ENCODE measurements around the gene BCL2.

BCL2 gene

DNA sequence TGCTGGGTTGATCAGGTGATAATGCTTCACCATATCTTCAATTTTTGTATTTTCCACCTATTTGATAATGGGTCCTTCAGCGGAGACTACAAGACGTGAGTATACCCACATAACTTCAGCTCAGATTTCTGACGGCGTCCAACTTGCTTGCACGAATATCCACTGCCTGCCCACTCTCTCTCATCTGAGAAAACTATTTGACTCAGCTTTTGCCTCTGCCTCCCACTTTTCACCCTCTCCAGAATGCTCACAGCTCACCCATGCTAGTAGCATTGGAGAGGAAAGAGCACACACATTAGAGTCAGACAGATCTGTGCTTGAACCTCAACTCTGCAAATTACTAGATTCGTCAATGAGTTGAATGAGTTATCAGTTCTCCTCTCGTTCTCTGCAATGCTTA lies 166.8 kb downstream of the BCL2 start:
- no peak overlapping the region for H3K4me3 ChIP-seq (ENCODE audit: low read depth, low read length)
- in situ Hi-C loops (cut with HindIII; ENCODE audit: low sequenced_read_pairs), result no loop called here
- no peak for TF ChIP-seq CTCF (IDR thresholded peaks at IDR 0.05; ENCODE audit: low read depth, low read length, missing control alignments)
- DNase-seq (ENCODE audit: low read depth), result no peak

DNA sequence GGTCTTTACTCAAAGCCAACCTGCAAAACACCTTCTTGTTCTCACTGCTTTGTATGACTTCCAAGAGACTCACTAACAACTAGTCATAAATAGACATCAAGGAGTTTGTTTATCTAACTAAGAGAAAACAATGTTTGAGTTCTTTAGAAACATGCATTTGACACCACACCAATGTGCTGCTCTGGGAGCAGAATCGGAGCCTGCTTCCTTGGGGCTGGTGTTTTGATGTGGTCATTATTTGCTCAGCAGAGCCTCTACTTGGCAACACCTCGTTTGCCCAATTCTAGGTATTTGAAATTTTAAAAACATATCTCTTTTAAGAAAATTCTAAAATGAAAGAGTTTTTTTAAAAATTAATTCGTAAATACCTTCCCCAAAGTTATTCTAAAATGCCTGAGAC lies 167.5 kb downstream of the BCL2 start:
- no peak for TF ChIP-seq CTCF (IDR thresholded peaks at IDR 0.05; ENCODE audit: low read depth, low read length, missing control alignments)
- H3K4me3 ChIP-seq (ENCODE audit: low read depth, low read length), result no peak overlapping the region
- DNase-seq (ENCODE audit: low read depth), result no peak
- in situ Hi-C loops (cut with HindIII; ENCODE audit: low sequenced_read_pairs), result no loop called here

- in situ Hi-C loops (cut with HindIII; ENCODE audit: low sequenced_read_pairs), result no loop called here
- no peak for TF ChIP-seq CTCF (IDR thresholded peaks at IDR 0.05; ENCODE audit: low read depth, low read length, missing control alignments)
- no peak for DNase-seq (ENCODE audit: low read depth)
- H3K4me3 ChIP-seq (ENCODE audit: low read depth, low read length), result no peak overlapping the region
Observed at GRCh38 chr18:63151539-63151938, 168.0 kb downstream of the BCL2 start.

DNA sequence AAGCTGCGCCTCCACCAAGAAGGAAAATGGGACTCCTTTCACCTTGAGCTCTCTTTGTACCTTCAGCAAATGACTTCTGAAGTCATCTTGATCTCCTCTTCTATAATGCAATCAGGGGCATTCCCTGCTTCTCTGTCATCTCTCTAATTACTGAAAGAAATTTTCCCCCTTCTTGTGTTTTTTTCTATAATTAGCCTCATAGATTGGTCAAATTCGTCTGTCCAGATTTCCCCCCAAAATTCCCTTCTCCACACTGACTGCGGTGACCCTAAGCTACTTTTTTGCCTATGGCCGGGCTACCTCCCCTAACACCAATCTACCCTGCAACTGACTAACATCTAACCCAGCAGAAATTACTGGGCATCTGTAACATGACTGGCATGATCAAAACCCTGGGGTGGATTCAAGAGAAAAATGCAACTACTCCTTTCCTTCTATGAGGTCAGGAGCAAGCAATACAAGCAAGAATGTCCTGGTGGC lies 168.6 kb downstream of the BCL2 start:
- no peak for DNase-seq (ENCODE audit: low read depth)
- in situ Hi-C loops (cut with HindIII; ENCODE audit: low sequenced_read_pairs), result no loop called here
- H3K4me3 ChIP-seq (ENCODE audit: low read depth, low read length), result no peak overlapping the region
- TF ChIP-seq CTCF (IDR thresholded peaks at IDR 0.05; ENCODE audit: low read depth, low read length, missing control alignments), result no peak

DNA sequence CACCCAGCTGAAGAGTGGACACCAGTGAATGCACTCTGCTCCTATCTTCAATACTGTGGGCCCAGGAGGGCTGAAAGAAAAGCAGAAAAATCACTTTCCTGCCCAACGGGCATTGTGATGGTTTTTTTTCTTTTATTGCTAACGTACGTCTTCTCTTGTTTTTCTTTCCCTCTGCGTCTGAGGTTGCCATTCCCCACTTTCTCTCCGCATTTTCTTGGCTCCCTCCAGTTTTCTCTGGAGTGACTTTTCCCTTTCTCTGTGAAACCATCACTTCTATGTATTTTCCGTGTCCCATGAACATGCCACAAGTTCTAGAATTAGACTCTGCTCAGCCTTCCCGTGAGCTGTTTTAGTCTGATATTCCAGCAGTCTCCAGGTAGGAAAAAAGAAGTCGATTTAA lies 169.2 kb downstream of the BCL2 start:
- no peak for TF ChIP-seq CTCF (IDR thresholded peaks at IDR 0.05; ENCODE audit: low read depth, low read length, missing control alignments)
- no peak overlapping the region for H3K4me3 ChIP-seq (ENCODE audit: low read depth, low read length)
- in situ Hi-C loops (cut with HindIII; ENCODE audit: low sequenced_read_pairs), result no loop called here
- no peak for DNase-seq (ENCODE audit: low read depth)

DNA sequence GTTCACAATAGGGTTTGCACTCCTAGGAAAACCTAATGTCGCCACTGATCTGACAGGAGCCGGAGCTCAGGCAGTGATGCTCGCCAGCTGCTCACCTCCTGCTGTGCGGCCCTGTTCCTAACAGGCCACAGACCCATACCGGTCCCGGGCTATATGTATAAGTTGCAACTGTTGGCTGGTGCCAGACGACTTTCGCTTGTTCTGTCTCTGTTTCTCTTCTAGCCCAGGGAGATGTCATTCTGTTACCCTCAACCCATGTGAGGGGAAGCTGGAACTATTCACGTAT lies 170.3 kb downstream of the BCL2 start:
- in situ Hi-C loops (cut with HindIII; ENCODE audit: low sequenced_read_pairs), result no loop called here
- no peak overlapping the region for H3K4me3 ChIP-seq (ENCODE audit: low read depth, low read length)
- TF ChIP-seq CTCF (IDR thresholded peaks at IDR 0.05; ENCODE audit: low read depth, low read length, missing control alignments), result no peak
- DNase-seq (ENCODE audit: low read depth), result no peak

Data from astrocyte of the cerebellum (primary cell).